Prostate gland (tissue), 2 donors: Measurements from ENCODE around the gene CORO2B.

ENCODE experiments used
- POLR2A ChIP-seq: fragments of 450-650 bp; IDR thresholded peaks from one replicate; pipeline ENCODE4 v1.6.1; 2016; ENCODE audit warnings: antibody characterized with exemption, mild to moderate bottlenecking
- POLR2AphosphoS5 ChIP-seq: sonication (generic); formaldehyde crosslinking; IDR thresholded peaks from one replicate; pipeline ENCODE4 v1.6.1; 2017; ENCODE audit warnings: antibody characterized with exemption
- TF ChIP-seq, protein P1 (sequence below), 4 experiments: fragments of 200-600 bp in 2 of 4; fragments of 450-650 bp in 2 of 4; sonication (generic) in 2 of 4; IDR thresholded peaks; 1 replicate in 3 of 4; 2 replicates in 1 of 4; pipeline ENCODE4 v1.5.1; 2016 to 2019; ENCODE audit warnings: antibody characterized with exemption in 4 of 4, mild to moderate bottlenecking in 2 of 4, moderate library complexity in 2 of 4

DNA sequence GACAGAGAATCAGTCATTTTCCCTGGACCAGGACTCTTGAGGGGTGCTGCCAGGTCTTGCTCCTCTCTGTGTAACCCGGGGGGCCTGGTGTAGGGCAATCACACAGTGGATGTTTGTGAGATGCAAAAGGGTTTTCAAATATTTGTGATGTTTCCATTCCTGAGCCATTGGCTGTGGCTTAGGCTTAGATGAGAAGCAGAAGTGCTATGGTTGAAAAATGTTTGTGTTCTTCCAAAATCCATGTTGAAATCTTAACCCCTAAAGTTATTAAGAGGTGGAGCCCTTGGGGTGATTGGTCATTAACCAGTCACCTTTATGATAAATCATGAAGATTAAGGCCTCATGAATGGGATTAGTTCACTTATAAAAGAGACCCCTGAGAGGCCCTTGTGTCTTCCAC lies 36.5 kb downstream of the CORO2B start:
- TF ChIP-seq, protein P1, sequence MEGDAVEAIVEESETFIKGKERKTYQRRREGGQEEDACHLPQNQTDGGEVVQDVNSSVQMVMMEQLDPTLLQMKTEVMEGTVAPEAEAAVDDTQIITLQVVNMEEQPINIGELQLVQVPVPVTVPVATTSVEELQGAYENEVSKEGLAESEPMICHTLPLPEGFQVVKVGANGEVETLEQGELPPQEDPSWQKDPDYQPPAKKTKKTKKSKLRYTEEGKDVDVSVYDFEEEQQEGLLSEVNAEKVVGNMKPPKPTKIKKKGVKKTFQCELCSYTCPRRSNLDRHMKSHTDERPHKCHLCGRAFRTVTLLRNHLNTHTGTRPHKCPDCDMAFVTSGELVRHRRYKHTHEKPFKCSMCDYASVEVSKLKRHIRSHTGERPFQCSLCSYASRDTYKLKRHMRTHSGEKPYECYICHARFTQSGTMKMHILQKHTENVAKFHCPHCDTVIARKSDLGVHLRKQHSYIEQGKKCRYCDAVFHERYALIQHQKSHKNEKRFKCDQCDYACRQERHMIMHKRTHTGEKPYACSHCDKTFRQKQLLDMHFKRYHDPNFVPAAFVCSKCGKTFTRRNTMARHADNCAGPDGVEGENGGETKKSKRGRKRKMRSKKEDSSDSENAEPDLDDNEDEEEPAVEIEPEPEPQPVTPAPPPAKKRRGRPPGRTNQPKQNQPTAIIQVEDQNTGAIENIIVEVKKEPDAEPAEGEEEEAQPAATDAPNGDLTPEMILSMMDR (IDR thresholded peaks at IDR 0.05): no peak
- no peak for TF ChIP-seq POLR2A
- no peak for TF ChIP-seq POLR2AphosphoS5
